SK-N-MC (cell line): ENCODE data around the gene PTDSS2.

Experiments used
- EZH2 ChIP-seq: fragments of 200-600 bp; sonication (generic); IDR thresholded peaks from one replicate; pipeline ENCODE4 v1.6.1; 2017; ENCODE audit warnings: antibody characterized with exemption
- FOXP2 ChIP-seq: optimal IDR thresholded peaks from 2 replicates; pipeline ENCODE3; 2011; ENCODE audit warnings: mild to moderate bottlenecking, moderate library complexity; ENCODE audit not compliant: insufficient read depth; ENCODE audit errors: extremely low read length, control extremely low read depth
- POLR2AphosphoS5 ChIP-seq: IDR thresholded peaks from 2 replicates; pipeline ENCODE4 v1.6.1; 2012; ENCODE audit warnings: mild to moderate bottlenecking, low read depth, low read length, borderline replicate concordance

DNA sequence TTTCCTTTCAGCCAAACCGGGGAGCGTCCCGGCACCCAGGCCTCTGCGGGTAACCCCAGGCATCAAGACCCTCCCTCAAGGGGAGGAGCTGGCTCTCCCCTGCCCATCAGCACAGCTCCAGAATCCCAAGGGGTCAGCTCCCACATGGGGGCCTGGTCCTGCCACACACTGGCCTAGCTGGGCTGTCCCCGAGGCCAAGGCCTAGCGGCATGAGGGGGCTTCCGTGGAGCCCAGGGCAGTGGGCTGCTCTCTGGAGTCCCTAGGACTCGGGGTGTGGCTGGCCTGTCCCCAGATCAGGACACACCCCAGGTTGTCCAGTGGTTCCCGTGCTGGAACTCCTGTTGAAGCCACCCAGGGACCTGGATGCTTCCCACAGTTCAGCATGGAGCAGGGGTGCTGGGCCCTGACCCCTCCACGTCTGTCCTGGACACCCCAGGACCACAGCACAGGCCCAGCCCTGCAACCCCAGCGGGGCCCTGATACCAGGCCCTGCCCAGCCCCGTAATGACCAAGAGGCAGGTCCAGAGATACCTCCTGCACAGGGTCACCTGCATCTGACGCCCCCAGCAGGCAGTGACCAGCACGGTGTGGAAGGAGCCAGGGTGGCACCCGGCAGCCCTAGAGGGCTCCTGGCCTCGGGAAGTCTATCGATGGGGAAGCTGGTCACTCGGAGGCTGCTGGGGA is 79.8 kb downstream of the PTDSS2 start:
- no peak for TF ChIP-seq EZH2
- no peak for TF ChIP-seq FOXP2
- no peak for TF ChIP-seq POLR2AphosphoS5
